HUES64 (cell line): ENCODE results near the gene SDHD.

Experiments
- H3K27ac ChIP-seq: 2 replicates; pipeline ENCODE4 v1.7.0; 2013; ENCODE audit warnings: low read depth, low read length, inconsistent platforms
- H3K27me3 ChIP-seq: 2 replicates; pipeline ENCODE4 v1.6.1; 2013; ENCODE audit warnings: mild to moderate bottlenecking, low read length; ENCODE audit not compliant: insufficient read depth
- H3K36me3 ChIP-seq: 2 replicates; pipeline ENCODE4 v1.6.1; 2013; ENCODE audit warnings: mild to moderate bottlenecking, low read length; ENCODE audit not compliant: insufficient read depth
- H3K4me1 ChIP-seq: 2 replicates; pipeline ENCODE4 v1.6.1; 2013; ENCODE audit warnings: mild to moderate bottlenecking, low read length, moderate library complexity; ENCODE audit not compliant: insufficient read depth
- H3K4me3 ChIP-seq: 2 replicates; pipeline ENCODE4 v1.5.1; 2013; ENCODE audit warnings: mild to moderate bottlenecking, low read length, moderate library complexity
- H3K9ac ChIP-seq: 2 replicates; pipeline ENCODE4 v1.6.1; 2013; ENCODE audit warnings: mild to moderate bottlenecking, low read depth, low read length
- H3K9me3 ChIP-seq: 2 replicates; pipeline ENCODE4 v1.6.1; 2013; ENCODE audit warnings: low read depth, low read length; ENCODE audit not compliant: insufficient read depth
- WGBS: fragments of 150-250, 120-280 bp; methylation state at CpG from one replicate; pipeline ENCODE4 v1.1.7; 2013; ENCODE audit warnings: missing lambda C conversion rate; 5-methylcytosine and 5-hydroxymethylcytosine counted together

The SDHD gene

GRCh38 chr11:112134473-112134872 is 47.8 kb downstream of the SDHD start:
- H3K36me3 ChIP-seq: no peaks in the 10 kb centered on the region
- no peaks in the 10 kb centered on the region for H3K9me3 ChIP-seq
- H3K4me3 ChIP-seq: no peak overlapping the region
- H3K27ac ChIP-seq: no peak overlapping the region
- no peaks in the 10 kb centered on the region for H3K27me3 ChIP-seq
- no peaks in the 10 kb centered on the region for H3K4me1 ChIP-seq
- no peak overlapping the region for H3K9ac ChIP-seq
- WGBS: 94% methylated on average over 2 of the region's 4 CpGs

- WGBS: 96% methylated on average over 3 of the region's 3 CpGs
- Histone ChIP-seq H3K9me3 (no peaks in the 10 kb centered on the region; the same call in 1 of the 2 replicates), H3K4me1 (no peaks in the 10 kb centered on the region), H3K27me3 (no peaks in the 10 kb centered on the region), H3K9ac (no peak overlapping the region), H3K4me3 (no peak overlapping the region), H3K27ac (no peak overlapping the region), H3K36me3 (no peaks in the 10 kb centered on the region)
These were observed 56.9 kb downstream of the SDHD start for GRCh38 chr11:112143597-112143996.
